ENCODE measurements around the gene TBC1D4. TPM values are rescaled to one million over a fixed set of nuclear protein-coding genes. Genes with fewer than 3 reads are reported as not detected.

Gene TBC1D4
- total and polyA plus RNA-seq, 9 donors = 26.2 to 91.3 (median 52.6) TPM

- intact Hi-C loops (cut with DNase I) = no loop called here
- H3K9me3 ChIP-seq = no peaks in the 10 kb centered on the region
- TF ChIP-seq, protein P1, sequence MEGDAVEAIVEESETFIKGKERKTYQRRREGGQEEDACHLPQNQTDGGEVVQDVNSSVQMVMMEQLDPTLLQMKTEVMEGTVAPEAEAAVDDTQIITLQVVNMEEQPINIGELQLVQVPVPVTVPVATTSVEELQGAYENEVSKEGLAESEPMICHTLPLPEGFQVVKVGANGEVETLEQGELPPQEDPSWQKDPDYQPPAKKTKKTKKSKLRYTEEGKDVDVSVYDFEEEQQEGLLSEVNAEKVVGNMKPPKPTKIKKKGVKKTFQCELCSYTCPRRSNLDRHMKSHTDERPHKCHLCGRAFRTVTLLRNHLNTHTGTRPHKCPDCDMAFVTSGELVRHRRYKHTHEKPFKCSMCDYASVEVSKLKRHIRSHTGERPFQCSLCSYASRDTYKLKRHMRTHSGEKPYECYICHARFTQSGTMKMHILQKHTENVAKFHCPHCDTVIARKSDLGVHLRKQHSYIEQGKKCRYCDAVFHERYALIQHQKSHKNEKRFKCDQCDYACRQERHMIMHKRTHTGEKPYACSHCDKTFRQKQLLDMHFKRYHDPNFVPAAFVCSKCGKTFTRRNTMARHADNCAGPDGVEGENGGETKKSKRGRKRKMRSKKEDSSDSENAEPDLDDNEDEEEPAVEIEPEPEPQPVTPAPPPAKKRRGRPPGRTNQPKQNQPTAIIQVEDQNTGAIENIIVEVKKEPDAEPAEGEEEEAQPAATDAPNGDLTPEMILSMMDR (IDR thresholded peaks at IDR 0.05) = no peak
- TF ChIP-seq POLR2A (IDR thresholded peaks at IDR 0.05) = no peak
- no peak for TF ChIP-seq EP300 (IDR thresholded peaks at IDR 0.05)
- H3K27ac ChIP-seq = no peak overlapping the region
- H3K4me1 ChIP-seq (ENCODE audit: insufficient read depth) = peaks cover 24% of the 10 kb centered on the region
- no peaks in the 10 kb centered on the region for H3K27me3 ChIP-seq
- DNase-seq = no peak
- WGBS, 3 donors = 55 to 70% (median 55%) methylated on average over 7 of the region's 7 CpGs
- no peaks in the 10 kb centered on the region for H3K36me3 ChIP-seq
- no peak overlapping the region for H3K4me3 ChIP-seq
Observed at GRCh38 chr13:75410207-75410606, 71.8 kb downstream of the TBC1D4 start.

- no peaks in the 10 kb centered on the region for H3K27me3 ChIP-seq
- H3K9me3 ChIP-seq = no peaks in the 10 kb centered on the region
- H3K27ac ChIP-seq = peak overlapping the region in 1 of 2 donors; percentile 83
- intact Hi-C loops (cut with DNase I) = no loop called here
- no peak for DNase-seq
- TF ChIP-seq, protein P1 (IDR thresholded peaks at IDR 0.05) = no peak
- TF ChIP-seq POLR2A (IDR thresholded peaks at IDR 0.05) = no peak
- no peak for TF ChIP-seq EP300 (IDR thresholded peaks at IDR 0.05)
- WGBS, 3 donors = 97 to 98% (median 97%) methylated on average over 5 of the region's 5 CpGs
- no peaks in the 10 kb centered on the region for H3K36me3 ChIP-seq
- no peak overlapping the region for H3K4me3 ChIP-seq
- H3K4me1 ChIP-seq (ENCODE audit: insufficient read depth) = peaks cover 16% of the 10 kb centered on the region
Observed at GRCh38 chr13:75407998-75408397, 74.0 kb downstream of the TBC1D4 start.

- H3K4me1 ChIP-seq (ENCODE audit: insufficient read depth) = peaks cover 18% of the 10 kb centered on the region
- WGBS, 3 donors = 93 to 96% (median 94%) methylated on average over 4 of the region's 4 CpGs
- intact Hi-C loops (cut with DNase I) = no loop called here
- no peak overlapping the region for H3K4me3 ChIP-seq
- no peaks in the 10 kb centered on the region for H3K36me3 ChIP-seq
- no peaks in the 10 kb centered on the region for H3K27me3 ChIP-seq
- no peaks in the 10 kb centered on the region for H3K9me3 ChIP-seq
- H3K27ac ChIP-seq = peak overlapping the region in 1 of 2 donors; percentile 83
- no peak for TF ChIP-seq POLR2A (IDR thresholded peaks at IDR 0.05)
- no peak for DNase-seq
Observed at GRCh38 chr13:75407473-75407872, 74.5 kb downstream of the TBC1D4 start.

GRCh38 chr13:75405976-75406703, 75.8 kb downstream of the TBC1D4 start:
- intact Hi-C loops (cut with DNase I) = no loop called here
- WGBS, 3 donors = 14 to 37% (median 18%) methylated on average over 9 of the region's 9 CpGs
- peaks cover 14% of the 10 kb centered on the region for H3K4me1 ChIP-seq (ENCODE audit: insufficient read depth)
- peak in 1 of 5 donors; percentile 30 for DNase-seq
- H3K27me3 ChIP-seq = no peaks in the 10 kb centered on the region
- peak overlapping the region; percentile 9 to 83 for H3K27ac ChIP-seq
- no peaks in the 10 kb centered on the region for H3K36me3 ChIP-seq
- TF ChIP-seq, protein P1 (IDR thresholded peaks at IDR 0.05) = no peak
- TF ChIP-seq POLR2A (IDR thresholded peaks at IDR 0.05) (no peak), EP300 (IDR thresholded peaks at IDR 0.05) (no peak)
- no peak overlapping the region for H3K4me3 ChIP-seq
- no peaks in the 10 kb centered on the region for H3K9me3 ChIP-seq

DNA sequence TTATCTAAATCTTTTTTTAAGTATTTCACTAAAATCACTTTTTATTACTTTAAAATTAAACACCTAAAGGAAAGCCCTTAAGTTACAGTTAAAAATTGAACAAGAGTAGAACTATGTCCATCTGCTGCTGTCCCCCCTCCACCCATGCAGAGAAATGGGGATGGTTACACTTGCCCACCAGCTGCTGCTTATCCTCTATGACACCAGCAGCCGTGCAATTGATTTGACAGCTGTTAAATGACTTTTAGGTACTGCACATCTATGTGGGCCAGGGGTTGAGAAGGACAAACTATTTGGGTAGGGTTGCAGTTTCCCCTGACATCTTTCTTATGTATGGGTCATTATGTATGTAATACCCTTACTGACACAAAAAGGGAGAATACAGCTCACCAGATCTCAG, 77.2 kb downstream of the TBC1D4 start:
- TF ChIP-seq POLR2A (IDR thresholded peaks at IDR 0.05) = no peak
- TF ChIP-seq, protein P1 (IDR thresholded peaks at IDR 0.05) = no peak
- no peak for TF ChIP-seq EP300 (IDR thresholded peaks at IDR 0.05)
- 40 to 71% (median 50%) methylated on average over 1 of the region's 1 CpG for WGBS, 3 donors
- intact Hi-C loops (cut with DNase I) = no loop called here
- H3K4me3 ChIP-seq = no peak overlapping the region
- DNase-seq = no peak
- H3K4me1 ChIP-seq (ENCODE audit: insufficient read depth) = peaks cover 11% of the 10 kb centered on the region
- no peaks in the 10 kb centered on the region for H3K36me3 ChIP-seq
- no peak overlapping the region for H3K27ac ChIP-seq
- H3K27me3 ChIP-seq = no peaks in the 10 kb centered on the region
- H3K9me3 ChIP-seq = no peaks in the 10 kb centered on the region
